Testis (tissue), 2 donors: Measurements from ENCODE around the gene TMEM62.

Experiments
- CTCF ChIP-seq, 3 experiments: fragments of 450-650 bp in 2 of 3; fragments of 200-600 bp in 1 of 3; sonication (generic) in 1 of 3; IDR thresholded peaks; one replicate each; pipeline ENCODE4 v1.5.1; 2016 to 2019; ENCODE audit warnings: antibody characterized with exemption in 3 of 3, mild to moderate bottlenecking in 2 of 3, moderate library complexity in 1 of 3
- POLR2A ChIP-seq: fragments of 450-650 bp; IDR thresholded peaks from one replicate; pipeline ENCODE4 v1.6.1; 2017; ENCODE audit warnings: antibody characterized with exemption, mild to moderate bottlenecking, moderate library complexity

GRCh38 chr15:43220991-43221403 lies 87.6 kb downstream of the TMEM62 start, which contains the start of gene EPB42:
- TF ChIP-seq CTCF (IDR thresholded peaks at IDR 0.05) (no peak), POLR2A (no peak)
